Measurements from ENCODE around the gene ATP1A1. TPM values are rescaled to one million over a fixed set of nuclear protein-coding genes. Genes with fewer than 3 reads are reported as not detected.

Gene ATP1A1
- total and polyA plus RNA-seq, 2 donors (not counting 3 experiments of a cell fraction or from before 2014, with no cell fraction given) = 263 to 325 TPM

DNA sequence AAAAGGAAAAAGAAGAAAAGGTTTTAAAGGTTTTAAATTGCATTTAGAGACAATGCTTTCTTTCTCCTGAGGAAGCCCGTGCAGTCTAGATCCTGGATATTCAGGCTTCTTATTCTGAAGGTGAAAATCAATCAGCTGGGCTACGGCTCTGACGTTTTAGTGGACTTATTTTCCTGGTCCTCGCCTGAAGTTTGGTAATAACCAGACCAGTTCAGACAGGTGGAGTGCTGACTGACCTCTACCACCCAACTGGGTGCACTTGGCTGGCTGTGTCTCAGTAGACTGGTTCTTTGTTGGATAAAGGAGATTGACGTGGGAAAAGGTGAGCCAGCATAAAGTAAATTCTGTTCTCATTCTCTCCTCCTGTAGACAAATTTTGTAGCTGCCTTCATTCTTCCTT, 7.2 kb upstream of the ATP1A1 start:
- Histone ChIP-seq H3K9me1 (replicated peaks; ENCODE audit: control insufficient read depth, extremely low read depth, insufficient read depth, low read length) (no peaks in the 10 kb centered on the region), H4K20me1 (replicated peaks; ENCODE audit: control insufficient read depth, extremely low read depth, insufficient read depth, low read length) (no peaks in the 10 kb centered on the region), H3K9ac (replicated peaks; ENCODE audit: extremely low read depth, insufficient read depth, low read length) (no peak overlapping the region), H3K36me3 (ENCODE audit: control insufficient read depth in 2 of 2, extremely low read depth in 1 of 2, insufficient read depth in 2 of 2, low read length in 2 of 2) (no peaks in the 10 kb centered on the region), H3K79me2 (ENCODE audit: control insufficient read depth, insufficient read depth, low read length) (no peaks in the 10 kb centered on the region), H2AFZ (ENCODE audit: low read depth, low read length) (no peak overlapping the region), H3K4me3 (replicated peaks in 1 of 3; ENCODE audit: insufficient read depth in 1 of 3, low read depth in 1 of 3, low read length in 3 of 3) (no peak overlapping the region), H3K27ac (ENCODE audit: insufficient read depth, low read depth, low read length) (no peak overlapping the region), H3K4me2 (ENCODE audit: insufficient read depth, low read length) (no peak overlapping the region), H3K9me3 (replicated peaks; ENCODE audit: control insufficient read depth, insufficient read depth, low read length) (no peaks in the 10 kb centered on the region), H3K4me1 (ENCODE audit: control insufficient read depth, extremely low read depth, insufficient read depth, low read length) (no peaks in the 10 kb centered on the region), H3K27me3 (ENCODE audit: control insufficient read depth in 2 of 2, insufficient read depth in 2 of 2, low read length in 2 of 2) (peaks cover 12 to 25% of the 10 kb centered on the region in 2 experiments)
- dilution Hi-C loops (cut with MboI; ENCODE audit: extremely low pct_ligation_motif_present, low sequenced_read_pairs) = no loop called here
- intact Hi-C loops (cut with micrococcal nuclease) = no loop called here
- DNase-seq (ENCODE audit: low read depth, low spot score) = no peak
- FAIRE-seq = no peak
- CTCF ChIA-PET = interaction anchor here (1.2 to 4.1 kb wide), 5 partner anchors 10 to 120 kb away, joined by 3 to 34 read pairs (median 5); no protein-coding TSS in a partner anchor
- POLR2A ChIA-PET = interaction anchor here (1.0 kb wide), 1 partner anchor 10 kb away, joined by 6 read pairs; no protein-coding TSS in a partner anchor
- TF ChIP-seq EZH2 (IDR thresholded peaks at IDR 0.05; ENCODE audit: borderline replicate concordance, low read depth, low read length, severe bottlenecking) = no peak
- no peak for TF ChIP-seq GATA2 (IDR thresholded peaks at IDR 0.05; ENCODE audit: insufficient read depth, insufficient read length, low read depth, low read length)
- TF ChIP-seq, protein P1, sequence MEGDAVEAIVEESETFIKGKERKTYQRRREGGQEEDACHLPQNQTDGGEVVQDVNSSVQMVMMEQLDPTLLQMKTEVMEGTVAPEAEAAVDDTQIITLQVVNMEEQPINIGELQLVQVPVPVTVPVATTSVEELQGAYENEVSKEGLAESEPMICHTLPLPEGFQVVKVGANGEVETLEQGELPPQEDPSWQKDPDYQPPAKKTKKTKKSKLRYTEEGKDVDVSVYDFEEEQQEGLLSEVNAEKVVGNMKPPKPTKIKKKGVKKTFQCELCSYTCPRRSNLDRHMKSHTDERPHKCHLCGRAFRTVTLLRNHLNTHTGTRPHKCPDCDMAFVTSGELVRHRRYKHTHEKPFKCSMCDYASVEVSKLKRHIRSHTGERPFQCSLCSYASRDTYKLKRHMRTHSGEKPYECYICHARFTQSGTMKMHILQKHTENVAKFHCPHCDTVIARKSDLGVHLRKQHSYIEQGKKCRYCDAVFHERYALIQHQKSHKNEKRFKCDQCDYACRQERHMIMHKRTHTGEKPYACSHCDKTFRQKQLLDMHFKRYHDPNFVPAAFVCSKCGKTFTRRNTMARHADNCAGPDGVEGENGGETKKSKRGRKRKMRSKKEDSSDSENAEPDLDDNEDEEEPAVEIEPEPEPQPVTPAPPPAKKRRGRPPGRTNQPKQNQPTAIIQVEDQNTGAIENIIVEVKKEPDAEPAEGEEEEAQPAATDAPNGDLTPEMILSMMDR (IDR thresholded peaks at IDR 0.05; ENCODE audit: extremely low read depth in 1 of 2, insufficient read depth in 1 of 2, low read depth in 1 of 2, low read length in 2 of 2) = no peak
- TF ChIP-seq FOS (IDR thresholded peaks at IDR 0.05; ENCODE audit: borderline replicate concordance, insufficient read depth, low read length) = no peak
- no peak for TF ChIP-seq POLR2AphosphoS5 (IDR thresholded peaks at IDR 0.05; ENCODE audit: insufficient read depth, low read depth, low read length)
- TF ChIP-seq MAX (IDR thresholded peaks at IDR 0.05; ENCODE audit: insufficient read depth, insufficient read length) = no peak
- TF ChIP-seq JUN (IDR thresholded peaks at IDR 0.05; ENCODE audit: borderline replicate concordance, insufficient read depth, insufficient read length, low read depth) = no peak
- no peak for TF ChIP-seq POLR2A (IDR thresholded peaks at IDR 0.05; ENCODE audit: low read depth, low read length)
- TF ChIP-seq MYC (IDR thresholded peaks at IDR 0.05; ENCODE audit: low read depth, low read length) = no peak
- BruUV-seq (replicated peaks) = no TSS peak
